GM23338 (cell line): ENCODE data around the gene SPOPL.

Source experiments
- CREB1 ChIP-seq: fragments of 250-450 bp; sonication (Bioruptor Pico); IDR thresholded peaks from 2 replicates; pipeline ENCODE4 v1.5.0; 2020; ENCODE audit warnings: low read depth, mild to moderate bottlenecking, moderate library complexity
- EZH2 ChIP-seq: fragments of 200-600 bp; sonication (generic); IDR thresholded peaks from one replicate; pipeline ENCODE4 v1.8.0; 2017; ENCODE audit warnings: antibody characterized with exemption, mild to moderate bottlenecking, low read depth; ENCODE audit not compliant: unreplicated experiment
- EZH2phosphoT487 ChIP-seq: fragments of 200-600 bp; sonication (generic); IDR thresholded peaks from one replicate; pipeline ENCODE4 v1.8.1; 2018; ENCODE audit warnings: antibody characterized with exemption; ENCODE audit not compliant: unreplicated experiment
- JUNB ChIP-seq: IDR thresholded peaks from one replicate; pipeline ENCODE4 v1.6.1; 2016; ENCODE audit warnings: antibody characterized with exemption; ENCODE audit not compliant: unreplicated experiment
- POLR2AphosphoS5 ChIP-seq: IDR thresholded peaks from 2 replicates; pipeline ENCODE4 v1.6.1; 2016; ENCODE audit warnings: antibody characterized with exemption, low read depth
- ZNF331 ChIP-seq: fragments of 250-450 bp; sonication (Bioruptor Pico); IDR thresholded peaks from 2 replicates; pipeline ENCODE4 v1.5.0; 2020; ENCODE audit warnings: low read depth, mild to moderate bottlenecking, moderate library complexity
- TF ChIP-seq, protein P1 (sequence below), 2 experiments: fragments of 200-600 bp in 1 of 2; sonication (generic) in 1 of 2; conservative IDR thresholded peaks; 2 replicates each; pipeline versions ENCODE4 v1.5.1 to v1.6.1; 2016 to 2017; ENCODE audit warnings: antibody characterized with exemption in 2 of 2, low read depth in 2 of 2, mild to moderate bottlenecking in 2 of 2, moderate library complexity in 1 of 2
- TF ChIP-seq, protein P2 (sequence below): fragments of 250-450 bp; sonication (Bioruptor Pico); IDR thresholded peaks from 2 replicates; pipeline ENCODE4 v1.5.0; 2020; ENCODE audit warnings: mild to moderate bottlenecking, moderate library complexity
- TF ChIP-seq, protein P3 (sequence below): IDR thresholded peaks from one replicate; pipeline ENCODE4 v1.6.1; 2018; ENCODE audit warnings: antibody characterized with exemption; ENCODE audit not compliant: unreplicated experiment

DNA sequence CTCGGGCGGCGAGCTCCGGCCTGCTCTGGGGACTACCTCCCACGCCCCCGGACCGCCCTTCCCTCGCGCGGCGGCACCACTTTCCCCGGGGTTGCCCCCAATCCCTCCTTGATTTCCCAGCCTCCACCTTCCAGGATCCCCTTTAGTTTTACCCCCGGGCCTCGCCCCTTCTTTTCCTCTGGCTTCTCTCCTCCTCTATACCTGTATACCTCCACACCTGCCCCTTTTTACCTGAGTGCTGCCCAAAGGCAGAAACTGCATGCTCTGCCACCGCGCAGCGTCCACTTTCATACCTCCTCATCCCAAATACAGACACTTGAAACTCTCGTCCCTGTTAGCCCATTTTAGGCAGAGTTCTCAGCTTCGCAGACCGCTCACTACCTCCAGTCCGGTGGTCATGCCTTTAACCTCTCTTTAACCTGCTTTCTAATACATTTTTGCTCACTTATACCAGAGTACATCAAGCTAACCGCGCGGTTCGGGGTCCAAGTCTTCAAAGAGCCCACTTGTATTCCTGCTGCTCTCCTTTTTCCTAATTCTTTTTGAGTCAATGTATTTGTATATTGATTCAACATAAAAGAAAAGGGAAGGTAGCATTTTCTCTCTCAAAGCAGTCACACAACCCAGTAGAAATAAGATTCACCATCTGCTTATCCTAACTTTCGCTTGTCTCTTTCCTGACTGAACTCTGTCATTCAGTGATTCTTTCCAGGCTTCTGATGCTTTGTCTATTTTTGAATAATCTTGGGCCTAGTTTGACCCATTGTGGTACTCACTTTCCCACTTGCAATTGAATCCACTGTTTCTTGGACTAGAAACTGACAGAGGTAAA is 901 bp downstream of the SPOPL start:
- TF ChIP-seq EZH2 (no peak), ZNF331 (CRISPR knock-in tag) (no peak), POLR2AphosphoS5 (no peak), CREB1 (CRISPR knock-in tag) (no peak), JUNB (no peak), EZH2phosphoT487 (no peak)
- TF ChIP-seq, protein P1, sequence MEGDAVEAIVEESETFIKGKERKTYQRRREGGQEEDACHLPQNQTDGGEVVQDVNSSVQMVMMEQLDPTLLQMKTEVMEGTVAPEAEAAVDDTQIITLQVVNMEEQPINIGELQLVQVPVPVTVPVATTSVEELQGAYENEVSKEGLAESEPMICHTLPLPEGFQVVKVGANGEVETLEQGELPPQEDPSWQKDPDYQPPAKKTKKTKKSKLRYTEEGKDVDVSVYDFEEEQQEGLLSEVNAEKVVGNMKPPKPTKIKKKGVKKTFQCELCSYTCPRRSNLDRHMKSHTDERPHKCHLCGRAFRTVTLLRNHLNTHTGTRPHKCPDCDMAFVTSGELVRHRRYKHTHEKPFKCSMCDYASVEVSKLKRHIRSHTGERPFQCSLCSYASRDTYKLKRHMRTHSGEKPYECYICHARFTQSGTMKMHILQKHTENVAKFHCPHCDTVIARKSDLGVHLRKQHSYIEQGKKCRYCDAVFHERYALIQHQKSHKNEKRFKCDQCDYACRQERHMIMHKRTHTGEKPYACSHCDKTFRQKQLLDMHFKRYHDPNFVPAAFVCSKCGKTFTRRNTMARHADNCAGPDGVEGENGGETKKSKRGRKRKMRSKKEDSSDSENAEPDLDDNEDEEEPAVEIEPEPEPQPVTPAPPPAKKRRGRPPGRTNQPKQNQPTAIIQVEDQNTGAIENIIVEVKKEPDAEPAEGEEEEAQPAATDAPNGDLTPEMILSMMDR (conservative IDR thresholded peaks at IDR 0.05; ENCODE audit: low read depth in 2 of 2): no peak
- TF ChIP-seq, protein P2, sequence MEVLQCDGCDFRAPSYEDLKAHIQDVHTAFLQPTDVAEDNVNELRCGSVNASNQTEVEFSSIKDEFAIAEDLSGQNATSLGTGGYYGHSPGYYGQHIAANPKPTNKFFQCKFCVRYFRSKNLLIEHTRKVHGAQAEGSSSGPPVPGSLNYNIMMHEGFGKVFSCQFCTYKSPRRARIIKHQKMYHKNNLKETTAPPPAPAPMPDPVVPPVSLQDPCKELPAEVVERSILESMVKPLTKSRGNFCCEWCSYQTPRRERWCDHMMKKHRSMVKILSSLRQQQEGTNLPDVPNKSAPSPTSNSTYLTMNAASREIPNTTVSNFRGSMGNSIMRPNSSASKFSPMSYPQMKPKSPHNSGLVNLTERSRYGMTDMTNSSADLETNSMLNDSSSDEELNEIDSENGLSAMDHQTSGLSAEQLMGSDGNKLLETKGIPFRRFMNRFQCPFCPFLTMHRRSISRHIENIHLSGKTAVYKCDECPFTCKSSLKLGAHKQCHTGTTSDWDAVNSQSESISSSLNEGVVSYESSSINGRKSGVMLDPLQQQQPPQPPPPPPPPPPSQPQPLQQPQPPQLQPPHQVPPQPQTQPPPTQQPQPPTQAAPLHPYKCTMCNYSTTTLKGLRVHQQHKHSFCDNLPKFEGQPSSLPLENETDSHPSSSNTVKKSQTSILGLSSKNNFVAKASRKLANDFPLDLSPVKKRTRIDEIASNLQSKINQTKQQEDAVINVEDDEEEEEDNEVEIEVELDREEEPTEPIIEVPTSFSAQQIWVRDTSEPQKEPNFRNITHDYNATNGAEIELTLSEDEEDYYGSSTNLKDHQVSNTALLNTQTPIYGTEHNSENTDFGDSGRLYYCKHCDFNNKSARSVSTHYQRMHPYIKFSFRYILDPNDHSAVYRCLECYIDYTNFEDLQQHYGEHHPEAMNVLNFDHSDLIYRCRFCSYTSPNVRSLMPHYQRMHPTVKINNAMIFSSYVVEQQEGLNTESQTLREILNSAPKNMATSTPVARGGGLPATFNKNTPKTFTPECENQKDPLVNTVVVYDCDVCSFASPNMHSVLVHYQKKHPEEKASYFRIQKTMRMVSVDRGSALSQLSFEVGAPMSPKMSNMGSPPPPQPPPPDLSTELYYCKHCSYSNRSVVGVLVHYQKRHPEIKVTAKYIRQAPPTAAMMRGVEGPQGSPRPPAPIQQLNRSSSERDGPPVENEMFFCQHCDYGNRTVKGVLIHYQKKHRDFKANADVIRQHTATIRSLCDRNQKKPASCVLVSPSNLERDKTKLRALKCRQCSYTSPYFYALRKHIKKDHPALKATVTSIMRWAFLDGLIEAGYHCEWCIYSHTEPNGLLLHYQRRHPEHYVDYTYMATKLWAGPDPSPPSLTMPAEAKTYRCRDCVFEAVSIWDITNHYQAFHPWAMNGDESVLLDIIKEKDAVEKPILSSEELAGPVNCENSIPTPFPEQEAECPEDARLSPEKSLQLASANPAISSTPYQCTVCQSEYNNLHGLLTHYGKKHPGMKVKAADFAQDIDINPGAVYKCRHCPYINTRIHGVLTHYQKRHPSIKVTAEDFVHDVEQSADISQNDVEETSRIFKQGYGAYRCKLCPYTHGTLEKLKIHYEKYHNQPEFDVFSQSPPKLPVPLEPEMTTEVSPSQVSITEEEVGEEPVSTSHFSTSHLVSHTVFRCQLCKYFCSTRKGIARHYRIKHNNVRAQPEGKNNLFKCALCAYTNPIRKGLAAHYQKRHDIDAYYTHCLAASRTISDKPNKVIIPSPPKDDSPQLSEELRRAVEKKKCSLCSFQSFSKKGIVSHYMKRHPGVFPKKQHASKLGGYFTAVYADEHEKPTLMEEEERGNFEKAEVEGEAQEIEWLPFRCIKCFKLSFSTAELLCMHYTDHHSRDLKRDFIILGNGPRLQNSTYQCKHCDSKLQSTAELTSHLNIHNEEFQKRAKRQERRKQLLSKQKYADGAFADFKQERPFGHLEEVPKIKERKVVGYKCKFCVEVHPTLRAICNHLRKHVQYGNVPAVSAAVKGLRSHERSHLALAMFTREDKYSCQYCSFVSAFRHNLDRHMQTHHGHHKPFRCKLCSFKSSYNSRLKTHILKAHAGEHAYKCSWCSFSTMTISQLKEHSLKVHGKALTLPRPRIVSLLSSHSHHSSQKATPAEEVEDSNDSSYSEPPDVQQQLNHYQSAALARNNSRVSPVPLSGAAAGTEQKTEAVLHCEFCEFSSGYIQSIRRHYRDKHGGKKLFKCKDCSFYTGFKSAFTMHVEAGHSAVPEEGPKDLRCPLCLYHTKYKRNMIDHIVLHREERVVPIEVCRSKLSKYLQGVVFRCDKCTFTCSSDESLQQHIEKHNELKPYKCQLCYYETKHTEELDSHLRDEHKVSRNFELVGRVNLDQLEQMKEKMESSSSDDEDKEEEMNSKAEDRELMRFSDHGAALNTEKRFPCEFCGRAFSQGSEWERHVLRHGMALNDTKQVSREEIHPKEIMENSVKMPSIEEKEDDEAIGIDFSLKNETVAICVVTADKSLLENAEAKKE (CRISPR knock-in tag): no peak
- TF ChIP-seq, protein P3, sequence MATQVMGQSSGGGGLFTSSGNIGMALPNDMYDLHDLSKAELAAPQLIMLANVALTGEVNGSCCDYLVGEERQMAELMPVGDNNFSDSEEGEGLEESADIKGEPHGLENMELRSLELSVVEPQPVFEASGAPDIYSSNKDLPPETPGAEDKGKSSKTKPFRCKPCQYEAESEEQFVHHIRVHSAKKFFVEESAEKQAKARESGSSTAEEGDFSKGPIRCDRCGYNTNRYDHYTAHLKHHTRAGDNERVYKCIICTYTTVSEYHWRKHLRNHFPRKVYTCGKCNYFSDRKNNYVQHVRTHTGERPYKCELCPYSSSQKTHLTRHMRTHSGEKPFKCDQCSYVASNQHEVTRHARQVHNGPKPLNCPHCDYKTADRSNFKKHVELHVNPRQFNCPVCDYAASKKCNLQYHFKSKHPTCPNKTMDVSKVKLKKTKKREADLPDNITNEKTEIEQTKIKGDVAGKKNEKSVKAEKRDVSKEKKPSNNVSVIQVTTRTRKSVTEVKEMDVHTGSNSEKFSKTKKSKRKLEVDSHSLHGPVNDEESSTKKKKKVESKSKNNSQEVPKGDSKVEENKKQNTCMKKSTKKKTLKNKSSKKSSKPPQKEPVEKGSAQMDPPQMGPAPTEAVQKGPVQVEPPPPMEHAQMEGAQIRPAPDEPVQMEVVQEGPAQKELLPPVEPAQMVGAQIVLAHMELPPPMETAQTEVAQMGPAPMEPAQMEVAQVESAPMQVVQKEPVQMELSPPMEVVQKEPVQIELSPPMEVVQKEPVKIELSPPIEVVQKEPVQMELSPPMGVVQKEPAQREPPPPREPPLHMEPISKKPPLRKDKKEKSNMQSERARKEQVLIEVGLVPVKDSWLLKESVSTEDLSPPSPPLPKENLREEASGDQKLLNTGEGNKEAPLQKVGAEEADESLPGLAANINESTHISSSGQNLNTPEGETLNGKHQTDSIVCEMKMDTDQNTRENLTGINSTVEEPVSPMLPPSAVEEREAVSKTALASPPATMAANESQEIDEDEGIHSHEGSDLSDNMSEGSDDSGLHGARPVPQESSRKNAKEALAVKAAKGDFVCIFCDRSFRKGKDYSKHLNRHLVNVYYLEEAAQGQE: no peak
